H1 (cell line): ENCODE data around the gene PDE8B. TPM values are rescaled to one million over a fixed set of nuclear protein-coding genes. Genes with fewer than 3 reads are reported as not detected.

Experiments used
- CTCF ChIA-PET: fragments of 300-600 bp; sonication (Branson Sonifier 250); formaldehyde crosslinking; loops from one replicate; lab custom pipeline; 2021; ENCODE audit not compliant: partially characterized antibody; lab: Charles Lee
- POLR2A ChIA-PET: fragments of 300-600 bp; sonication (Branson Sonifier 250); formaldehyde crosslinking; loops from one replicate; lab custom pipeline; 2021; ENCODE audit warnings: inconsistent platforms; ENCODE audit not compliant: partially characterized antibody; lab: Charles Lee
- DNase-seq, 2 experiments: peaks; one replicate each; pipeline versions ENCODE4 v3.0.0 to v3.0.0-alpha.2; 2010 to 2022; ENCODE audit warnings: low spot score in 2 of 2, low read depth in 1 of 2, mixed read lengths in 1 of 2
- FAIRE-seq: peaks from 2 replicates; lab custom pipeline; 2011; peaks lifted over from hg19 to GRCh38; lab: Jason Lieb, UNC
- H2AFZ ChIP-seq: 2 replicates; pipeline ENCODE4 v1.8.1; 2012; ENCODE audit warnings: low read length, inconsistent platforms
- H2AK5ac ChIP-seq: 2 replicates; pipeline ENCODE4 v1.6.1; 2013; ENCODE audit warnings: low read depth, low read length
- H2BK120ac ChIP-seq: replicated peaks from 2 replicates; pipeline ENCODE3; 2013; ENCODE audit warnings: low read depth, low read length, inconsistent platforms
- H2BK12ac ChIP-seq: 2 replicates; pipeline ENCODE4 v1.6.1; 2013; ENCODE audit warnings: low read depth, low read length
- H2BK15ac ChIP-seq: 2 replicates; pipeline ENCODE4 v1.6.1; 2013; ENCODE audit warnings: low read length
- H2BK20ac ChIP-seq: 2 replicates; pipeline ENCODE4 v1.6.1; 2013; ENCODE audit warnings: low read length
- H2BK5ac ChIP-seq: 2 replicates; pipeline ENCODE4 v1.6.1; 2013; ENCODE audit warnings: low read depth, low read length
- H3K14ac ChIP-seq: 2 replicates; pipeline ENCODE4 v1.6.1; 2013; ENCODE audit warnings: inconsistent platforms; ENCODE audit not compliant: insufficient read length
- H3K18ac ChIP-seq: 2 replicates; pipeline ENCODE4 v1.6.1; 2013; ENCODE audit warnings: low read length; ENCODE audit errors: extremely low read depth
- H3K23ac ChIP-seq: 2 replicates; pipeline ENCODE4 v1.6.1; 2013; ENCODE audit warnings: inconsistent platforms; ENCODE audit not compliant: insufficient read length
- H3K23me2 ChIP-seq: 2 replicates; pipeline ENCODE4 v1.6.1; 2013; ENCODE audit warnings: low read depth, low read length
- H3K27ac ChIP-seq: 2 replicates; pipeline ENCODE4 v1.6.1; 2011; ENCODE audit warnings: low read depth, low read length, inconsistent platforms
- H3K27me3 ChIP-seq, 4 experiments: replicated peaks in 1 of 4; 1 replicate in 1 of 4; 2 replicates in 3 of 4; pipeline versions ENCODE4 v1.6.1 to v1.8.1; 2011 to 2013; ENCODE audit warnings: low read length in 3 of 4, mild to moderate bottlenecking in 3 of 4, inconsistent platforms in 2 of 4, mixed read lengths in 2 of 4, moderate library complexity in 1 of 4; ENCODE audit not compliant: control insufficient read depth in 3 of 4, insufficient read depth in 3 of 4; ENCODE audit errors: extremely low read depth in 1 of 4
- H3K36me3 ChIP-seq, 4 experiments: 2 replicates each; pipeline versions ENCODE4 v1.6.1 to v1.8.1; 2011 to 2013; ENCODE audit warnings: mild to moderate bottlenecking in 4 of 4, low read length in 3 of 4, moderate library complexity in 2 of 4, control low read depth in 1 of 4, inconsistent platforms in 1 of 4; ENCODE audit not compliant: insufficient read depth in 4 of 4, control insufficient read depth in 2 of 4
- H3K4ac ChIP-seq: replicated peaks from 2 replicates; pipeline ENCODE3; 2013; ENCODE audit warnings: low read length, low read depth, mixed read lengths, inconsistent platforms; ENCODE audit not compliant: insufficient read length
- H3K4me1 ChIP-seq, 4 experiments: replicated peaks in 1 of 4; 1 replicate in 1 of 4; 2 replicates in 3 of 4; pipeline versions ENCODE4 v1.6.1 to v1.8.1; 2011 to 2013; ENCODE audit warnings: low read length in 3 of 4, inconsistent platforms in 2 of 4, mixed read lengths in 1 of 4; ENCODE audit not compliant: insufficient read depth in 4 of 4, control insufficient read depth in 3 of 4
- H3K4me2 ChIP-seq, 2 experiments: 2 replicates each; pipeline versions ENCODE4 v1.6.1 to v1.8.1; 2011 to 2013; ENCODE audit warnings: low read depth in 2 of 2, low read length in 2 of 2, control low read depth in 1 of 2, inconsistent platforms in 1 of 2, mild to moderate bottlenecking in 1 of 2; ENCODE audit not compliant: insufficient read depth in 1 of 2
- H3K4me3 ChIP-seq, 4 experiments: fragments of 200-600, 300-600 bp in 1 of 4; sonication (generic), shearing (Covaris generic), sonication (Bioruptor Twin) in 1 of 4; 2 replicates each; pipeline versions ENCODE4 v1.5.1 to v1.8.1; 2011 to 2016; ENCODE audit warnings: low read length in 4 of 4, low read depth in 3 of 4, control low read depth in 2 of 4, inconsistent platforms in 2 of 4, mild to moderate bottlenecking in 2 of 4, mixed read lengths in 1 of 4, moderate library complexity in 1 of 4; ENCODE audit not compliant: insufficient read depth in 2 of 4; ENCODE audit errors: extremely low read depth in 1 of 4
- H3K56ac ChIP-seq: replicated peaks from 2 replicates; pipeline ENCODE3; 2013; ENCODE audit warnings: low read depth, mild to moderate bottlenecking, mixed read lengths, low read length, inconsistent platforms; ENCODE audit not compliant: insufficient read length
- H3K79me1 ChIP-seq: 2 replicates; pipeline ENCODE4 v1.6.1; 2013; ENCODE audit warnings: low read depth, low read length, control low read depth
- H3K79me2 ChIP-seq, 2 experiments: 2 replicates each; pipeline versions ENCODE4 v1.6.1 to v1.8.1; 2012 to 2013; ENCODE audit warnings: low read length in 2 of 2, mild to moderate bottlenecking in 2 of 2, inconsistent platforms in 1 of 2; ENCODE audit not compliant: insufficient read depth in 2 of 2, control insufficient read depth in 1 of 2
- H3K9ac ChIP-seq, 4 experiments: replicated peaks in 1 of 4; 1 replicate in 1 of 4; 2 replicates in 3 of 4; pipeline versions ENCODE4 v1.6.1 to v1.8.1; 2011 to 2013; ENCODE audit warnings: low read depth in 3 of 4, low read length in 3 of 4, control low read depth in 2 of 4, mild to moderate bottlenecking in 2 of 4, moderate library complexity in 2 of 4, inconsistent platforms in 1 of 4; ENCODE audit errors: extremely low read depth in 1 of 4
- H3K9me3 ChIP-seq, 2 experiments: 2 replicates each; pipeline versions ENCODE4 v1.6.1 to v1.8.1; 2012 to 2013; ENCODE audit warnings: mild to moderate bottlenecking in 2 of 2, moderate library complexity in 2 of 2, control low read depth in 1 of 2, inconsistent platforms in 1 of 2, low read depth in 1 of 2, low read length in 1 of 2, mixed read lengths in 1 of 2; ENCODE audit not compliant: insufficient read depth in 2 of 2
- H4K20me1 ChIP-seq, 2 experiments: replicated peaks in 1 of 2; 2 replicates each; pipeline versions ENCODE3 to v1.8.1; 2011 to 2013; ENCODE audit warnings: inconsistent platforms in 2 of 2, low read length in 2 of 2, mild to moderate bottlenecking in 1 of 2; ENCODE audit not compliant: insufficient read depth in 2 of 2, control insufficient read depth in 1 of 2
- H4K5ac ChIP-seq: 2 replicates; pipeline ENCODE4 v1.6.1; 2013; ENCODE audit warnings: low read length, low read depth, mixed read lengths, inconsistent platforms; ENCODE audit not compliant: insufficient read length
- H4K8ac ChIP-seq: 2 replicates; pipeline ENCODE4 v1.8.0; 2013; ENCODE audit warnings: mild to moderate bottlenecking, moderate library complexity, low read length, inconsistent platforms; ENCODE audit not compliant: insufficient read depth; ENCODE audit errors: extremely low read depth
- H4K91ac ChIP-seq: replicated peaks from 2 replicates; pipeline ENCODE3; 2013; ENCODE audit warnings: low read length, mixed read lengths, inconsistent platforms; ENCODE audit not compliant: insufficient read length
- GABPA ChIP-seq: IDR thresholded peaks from 2 replicates; pipeline ENCODE4 v1.6.1; 2011; ENCODE audit warnings: mild to moderate bottlenecking, low read length, moderate library complexity, borderline replicate concordance; ENCODE audit not compliant: insufficient read depth
- TBP ChIP-seq: IDR thresholded peaks from 2 replicates; pipeline ENCODE4 v1.6.1; 2011; ENCODE audit warnings: low read depth, low read length, improper control_type of control experiment
- WGBS, 2 experiments: shearing (Covaris generic) in 1 of 2; methylation state at CpG; one replicate each; pipeline versions ENCODE4 v1.1.6 to v1.1.7; 2013 to 2015; ENCODE audit warnings: low lambda C conversion rate in 2 of 2, mixed read lengths in 2 of 2, inconsistent platforms in 1 of 2, low coverage in 1 of 2, missing lambda C conversion rate in 1 of 2; ENCODE audit not compliant: insufficient replicate concordance in 2 of 2, insufficient coverage in 1 of 2, insufficient read length in 1 of 2; ENCODE audit errors: extremely low coverage in 1 of 2, missing lambda C conversion rate in 1 of 2; 5-methylcytosine and 5-hydroxymethylcytosine counted together
- polyA plus RNA-seq, 7 experiments: library from polyadenylated mRNA; depleted of rRNA in 3 of 7; stranded (reverse) in 5 of 7; unstranded in 2 of 7; fragments of >200 nt in 5 of 7; fragments of 200-250 nt in 2 of 7; gene quantifications; 1 replicate in 5 of 7; 2 replicates in 1 of 7; 4 replicates in 1 of 7; pipeline versions ENCODE4 v1.2.1 to v1.2.3, GENCODE V29; 2011 to 2013; ENCODE audit warnings: missing spikeins in 2 of 7, mixed read lengths in 2 of 7
- total RNA-seq: library from RNA; stranded (reverse); fragmentation: NEBNext Ultra II Directional; extraction: Animal tissue kit (Norgen Biotek cat#: 25700); gene quantifications from 2 replicates; pipeline ENCODE4 v1.2.1, GENCODE V29; 2021

Gene PDE8B
- total and polyA plus RNA-seq, 2 of the 8 experiments (the other 6 are each of a cell fraction or from before 2014, with no cell fraction given) = 0.32 to 1.1 TPM

DNA sequence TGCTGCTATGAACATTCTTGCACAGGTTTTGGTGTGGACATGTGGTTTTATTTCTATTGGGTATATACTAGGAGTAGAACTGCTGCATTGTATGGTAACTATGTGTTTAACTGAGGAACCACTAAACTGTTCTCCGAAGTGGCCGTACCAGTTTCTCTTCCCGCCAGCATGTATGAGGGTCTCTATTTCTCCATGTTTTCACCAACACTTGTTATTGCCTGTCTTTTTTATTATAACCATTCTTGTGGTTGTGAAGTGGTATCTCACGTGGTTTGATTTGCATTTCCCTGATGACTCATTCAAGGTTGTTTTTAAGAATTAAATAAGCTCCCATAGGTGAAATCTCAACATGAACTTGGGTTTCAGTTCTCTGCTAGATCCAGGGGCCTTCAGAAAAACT is 19.4 kb downstream of the PDE8B start:
- H2BK12ac ChIP-seq = no peak overlapping the region
- no peak overlapping the region for H2AK5ac ChIP-seq
- no peaks in the 10 kb centered on the region for H3K23me2 ChIP-seq
- H4K91ac ChIP-seq = no peak overlapping the region
- CTCF ChIA-PET = interaction anchor here (0.9 to 2.0 kb wide), 4 partner anchors 9 to 14 kb away, joined by 3 to 7 read pairs (median 4); no protein-coding TSS in a partner anchor
- H2BK5ac ChIP-seq = no peak overlapping the region
- H2BK20ac ChIP-seq = no peak overlapping the region
- H2BK120ac ChIP-seq = no peak overlapping the region
- no peak overlapping the region for H2BK15ac ChIP-seq
- no peak overlapping the region for H3K4me3 ChIP-seq
- no peaks in the 10 kb centered on the region; a peak in 1 of 7 replicates for H3K27me3 ChIP-seq
- H3K27ac ChIP-seq = no peak overlapping the region
- H3K79me2 ChIP-seq = no peaks in the 10 kb centered on the region
- H3K9me3 ChIP-seq = no peaks in the 10 kb centered on the region
- FAIRE-seq = no peak
- no peak overlapping the region for H3K56ac ChIP-seq
- no peak overlapping the region for H3K4me2 ChIP-seq
- no peak overlapping the region for H3K14ac ChIP-seq
- H4K5ac ChIP-seq = no peak overlapping the region
- no peak overlapping the region for H3K4ac ChIP-seq
- H3K79me1 ChIP-seq = no peaks in the 10 kb centered on the region
- H3K18ac ChIP-seq = no peak overlapping the region
- no peaks in the 10 kb centered on the region for H3K36me3 ChIP-seq
- 93% methylated on average over 4 of the region's 4 CpGs; no CpG with 5 or more reads in 1 of the 2 experiments for WGBS, 2 experiments
- no peak overlapping the region for H4K8ac ChIP-seq
- DNase-seq = no peak
- H3K23ac ChIP-seq = no peak overlapping the region
- POLR2A ChIA-PET = no interaction called here
- no peak overlapping the region for H2AFZ ChIP-seq
- H3K9ac ChIP-seq = no peak overlapping the region
- no peaks in the 10 kb centered on the region for H3K4me1 ChIP-seq
- H4K20me1 ChIP-seq = no peaks in the 10 kb centered on the region
- no peak for TF ChIP-seq GABPA
- TF ChIP-seq TBP = no peak
